Stimulated activated CD4-positive, alpha-beta T cell treated with anti-CD3 and anti-CD28 coated beads, TNF-alpha, amount 100 ng/mL, for 1 hour (primary cell): ENCODE measurements around the gene SLCO3A1.

Source experiments
- DNase-seq, 3 donors: peaks; one replicate each; pipeline ENCODE4 v3.0.0-alpha.2; 2020; ENCODE audit warnings: low read depth in 3 of 3, low spot score in 1 of 3

SLCO3A1 gene

DNA sequence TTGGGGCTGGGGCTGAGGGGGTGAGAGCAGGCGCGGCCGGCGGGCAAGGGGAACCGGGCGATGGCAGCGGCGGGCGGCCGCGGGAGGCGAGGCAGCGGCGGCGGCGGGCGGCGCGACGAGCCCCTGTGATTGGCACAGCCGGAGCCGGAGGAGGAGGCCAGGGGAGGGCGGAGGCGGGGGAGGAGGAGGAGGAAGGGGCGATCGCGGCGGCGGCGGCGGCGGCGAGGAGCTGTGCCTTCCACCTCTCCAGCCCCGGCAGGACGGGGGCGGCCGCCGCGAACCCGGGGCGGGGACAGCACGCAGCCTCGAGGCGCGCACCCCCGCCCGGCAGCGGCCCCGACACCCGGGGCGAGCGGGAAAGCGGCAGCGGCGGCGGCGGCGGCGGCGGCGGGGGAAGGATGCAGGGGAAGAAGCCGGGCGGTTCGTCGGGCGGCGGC lies at the start of gene SLCO3A1:
Gene SLCO3A1, plus strand, starts transcription at position 198 of the 437 bp plus-strand sequence.
- peak; percentile 31 to 54 (median 51) for DNase-seq

- DNase-seq, result no peak
Observed at GRCh38 chr15:91807122-91807521, 46.4 kb upstream of the SLCO3A1 start.

GRCh38 chr15:91813924-91814323 lies 39.6 kb upstream of the SLCO3A1 start:
- no peak for DNase-seq

DNA sequence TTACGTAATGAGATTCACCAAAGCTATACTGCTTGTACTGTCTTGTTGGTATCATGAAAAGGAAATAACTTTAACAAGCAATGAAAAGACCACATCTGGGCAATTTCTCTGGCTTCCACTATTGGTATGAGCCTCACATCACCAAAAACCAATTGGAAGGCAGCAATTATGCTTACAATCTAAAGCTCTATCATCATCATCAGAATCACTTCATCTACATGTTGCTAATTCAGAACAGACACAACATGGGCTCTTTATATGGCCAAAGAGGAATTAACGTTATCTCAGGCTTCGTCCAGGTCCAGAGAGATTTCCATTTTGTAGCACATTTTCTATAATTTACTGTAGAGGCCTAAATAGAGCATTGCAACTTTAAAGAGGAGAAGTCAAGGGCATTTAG lies 36.6 kb upstream of the SLCO3A1 start:
- no peak for DNase-seq

- DNase-seq, result no peak
Observed at GRCh38 chr15:91821458-91821857, 32.0 kb upstream of the SLCO3A1 start.

DNA sequence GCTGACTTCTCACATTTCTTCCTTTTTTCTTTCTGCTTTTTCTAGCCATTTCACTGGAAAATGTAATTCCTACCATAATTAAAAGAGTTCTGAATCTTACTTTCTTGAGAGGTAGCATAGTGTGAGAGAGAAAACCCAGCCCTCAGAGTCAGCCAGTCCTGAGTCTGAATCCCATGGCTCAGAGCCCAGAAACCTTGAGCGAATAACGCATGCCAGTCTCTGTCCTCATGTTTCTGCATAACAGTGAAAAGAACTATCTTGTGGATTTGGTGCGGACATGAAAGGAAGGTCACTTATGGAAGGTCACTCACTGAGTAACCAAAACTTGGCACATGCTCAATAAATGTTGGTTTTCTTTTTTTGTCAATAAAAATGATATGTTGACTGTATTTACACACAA lies 29.3 kb upstream of the SLCO3A1 start:
- DNase-seq, result no peak

DNA sequence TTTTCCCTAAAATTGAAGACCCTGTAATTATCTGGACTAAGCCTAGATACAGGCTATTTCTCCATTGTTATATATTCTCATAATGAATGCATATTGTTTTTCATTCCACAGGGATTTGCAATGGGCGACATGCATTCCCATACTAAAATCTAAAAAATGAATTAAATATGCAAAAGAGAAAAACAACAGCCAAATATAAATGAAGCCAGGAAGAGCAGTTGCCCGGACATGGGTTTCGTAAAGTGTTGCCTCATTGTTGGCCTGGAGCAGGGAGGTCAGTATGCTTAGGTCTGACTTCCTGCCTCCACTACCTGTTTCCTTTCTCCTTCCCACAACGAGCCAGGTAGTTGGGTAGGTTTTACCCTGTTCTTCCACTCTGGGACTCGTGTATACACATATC lies 27.1 kb upstream of the SLCO3A1 start:
- DNase-seq, result no peak

- no peak for DNase-seq
Observed at GRCh38 chr15:91833056-91833455, 20.5 kb upstream of the SLCO3A1 start.

- no peak for DNase-seq
Observed at GRCh38 chr15:91839867-91840266, 13.6 kb upstream of the SLCO3A1 start.

- no peak for DNase-seq
Observed at GRCh38 chr15:91841861-91842260, 11.6 kb upstream of the SLCO3A1 start.

DNA sequence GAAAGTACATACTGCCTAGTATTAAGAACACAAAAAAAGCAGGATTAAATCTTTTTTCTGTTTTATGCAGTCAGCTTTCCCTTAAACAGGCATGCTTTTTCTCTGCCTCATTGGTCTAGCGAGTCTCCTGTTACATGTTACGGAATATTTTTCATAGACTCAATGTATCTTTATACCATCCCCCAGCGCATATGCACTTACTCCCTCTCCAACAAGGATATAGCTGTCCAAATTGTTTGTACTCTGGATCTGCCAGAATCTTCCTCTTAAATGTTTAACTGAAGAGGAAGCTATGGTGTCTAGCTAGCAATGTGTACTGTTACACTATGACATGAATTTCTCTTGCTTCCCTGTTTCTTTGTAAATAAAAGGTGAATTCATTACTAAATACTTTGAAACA lies 9.2 kb upstream of the SLCO3A1 start:
- no peak for DNase-seq

GRCh38 chr15:91844928-91845327 lies 8.6 kb upstream of the SLCO3A1 start:
- no peak for DNase-seq

GRCh38 chr15:91845720-91846119 lies 7.8 kb upstream of the SLCO3A1 start:
- DNase-seq, result no peak

GRCh38 chr15:91849180-91849579 lies 4.3 kb upstream of the SLCO3A1 start:
- DNase-seq, result no peak

GRCh38 chr15:91849749-91850161 lies 3.8 kb upstream of the SLCO3A1 start:
- DNase-seq, result no peak

- peak; percentile 26 to 67 (median 48) for DNase-seq
Observed at GRCh38 chr15:91852741-91853510, 582 bp upstream of the SLCO3A1 start.

GRCh38 chr15:91853948-91854638 lies 585 bp downstream of the SLCO3A1 start:
- DNase-seq, result peak in 1 of 3 donors; percentile 24

DNA sequence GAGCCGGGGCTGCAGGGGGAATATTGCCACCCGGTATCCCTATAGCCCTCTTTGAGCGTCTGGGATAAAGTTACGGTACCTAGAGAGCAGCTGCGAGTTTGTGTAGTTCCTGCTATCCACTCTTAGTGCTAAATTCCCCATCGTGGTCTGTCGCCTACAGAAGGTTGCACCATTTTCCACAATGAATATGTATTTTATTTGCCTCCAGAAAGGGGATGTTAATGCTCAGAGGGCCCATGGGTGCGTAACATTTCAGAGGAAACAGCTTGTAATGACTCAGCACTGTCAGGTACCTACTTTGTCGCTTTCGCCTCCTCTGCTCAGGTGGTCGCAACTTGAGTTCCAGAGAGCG lies 1.1 kb downstream of the SLCO3A1 start:
- DNase-seq, result no peak

GRCh38 chr15:91855241-91855640 lies 1.7 kb downstream of the SLCO3A1 start:
- no peak for DNase-seq

GRCh38 chr15:91855684-91856489 lies 2.4 kb downstream of the SLCO3A1 start:
- no peak for DNase-seq

- no peak for DNase-seq
Observed at GRCh38 chr15:91857224-91857585, 3.7 kb downstream of the SLCO3A1 start.

- DNase-seq, result no peak
Observed at GRCh38 chr15:91857772-91858171, 4.3 kb downstream of the SLCO3A1 start.
